Cortex of kidney (tissue), 1 donor: ENCODE results near the gene NAV2.

Experiments
- DNase-seq: peaks from one replicate; lab custom pipeline; 2025; lab: John Stamatoyannopoulos, UW

The NAV2 gene

GRCh38 chr11:20088397-20089225 lies 376.0 kb downstream of the NAV2 start:
- DNase-seq: no peak

- no peak for DNase-seq
Measured at GRCh38 chr11:20089367-20089766, 376.7 kb downstream of the NAV2 start.

GRCh38 chr11:20089796-20090653 lies 377.4 kb downstream of the NAV2 start:
- no peak for DNase-seq

GRCh38 chr11:20090654-20091374 lies 378.2 kb downstream of the NAV2 start:
- DNase-seq: no peak

- DNase-seq: no peak
Measured at GRCh38 chr11:20093775-20094174, 381.1 kb downstream of the NAV2 start.

GRCh38 chr11:20095189-20095588 lies 382.6 kb downstream of the NAV2 start:
- DNase-seq: no peak

GRCh38 chr11:20097319-20098221 lies 384.9 kb downstream of the NAV2 start:
- no peak for DNase-seq

GRCh38 chr11:20099527-20099926 lies 386.9 kb downstream of the NAV2 start:
- DNase-seq: no peak

- no peak for DNase-seq
Measured at GRCh38 chr11:20102397-20102796, 389.8 kb downstream of the NAV2 start.

GRCh38 chr11:20103281-20103680 lies 390.6 kb downstream of the NAV2 start:
- DNase-seq: no peak

- no peak for DNase-seq
Measured at GRCh38 chr11:20105427-20105826, 392.8 kb downstream of the NAV2 start.

GRCh38 chr11:20109731-20110445 lies 397.3 kb downstream of the NAV2 start:
- no peak for DNase-seq

- no peak for DNase-seq
Measured at GRCh38 chr11:20110908-20111669, 398.5 kb downstream of the NAV2 start.

GRCh38 chr11:20111871-20112270 lies 399.2 kb downstream of the NAV2 start:
- no peak for DNase-seq

GRCh38 chr11:20112291-20113148 lies 399.9 kb downstream of the NAV2 start:
- DNase-seq: no peak

GRCh38 chr11:20113149-20113438 lies 400.5 kb downstream of the NAV2 start:
- no peak for DNase-seq

- DNase-seq: no peak
Measured at GRCh38 chr11:20114588-20114987, 402.0 kb downstream of the NAV2 start.

- no peak for DNase-seq
Measured at GRCh38 chr11:20116825-20117224, 404.2 kb downstream of the NAV2 start.

- no peak for DNase-seq
Measured at GRCh38 chr11:20117291-20117690, 404.7 kb downstream of the NAV2 start.
